ENCODE measurements around the gene RBM44.
"Not testable (repeated sequence)": the region's sequence is repeated elsewhere in the genome, so short reads cannot be mapped to it uniquely, and the experiment has no call there.

RBM44 gene

GRCh38 chr2:237798236-237799059 is at the start of gene RBM44:
Gene RBM44, plus strand, starts transcription at chr2:237798779. Its CDS starts 14,831 bp downstream, at chr2:237813610.
- H3K9ac ChIP-seq (ENCODE audit: low read length in 5 of 5) = no peak within 1 kb of the TSS
- H3K27ac ChIP-seq (ENCODE audit: low read depth, low read length) = no peak within 1 kb of the TSS
- no peaks in the 10 kb centered on the region for H3K36me3 ChIP-seq (ENCODE audit: control insufficient read depth in 5 of 5, insufficient read depth in 5 of 5, low read length in 5 of 5)
- no peak within 1 kb of the TSS for H3K4me3 ChIP-seq (ENCODE audit: low read depth in 1 of 5, low read length in 5 of 5)
- no peaks in the 10 kb centered on the region for H3K27me3 ChIP-seq (ENCODE audit: control insufficient read depth in 5 of 5, insufficient read depth in 4 of 5, low read length in 5 of 5)
- H3K9me3 ChIP-seq (ENCODE audit: control insufficient read depth in 5 of 5, low read length in 5 of 5) = peaks cover 0 to 10% (median 6%) of the 10 kb centered on the region in 5 donors
- no peaks in the 10 kb centered on the region for H3K4me1 ChIP-seq (ENCODE audit: control insufficient read depth in 5 of 5, insufficient read depth in 5 of 5, low read length in 5 of 5)

- no peak overlapping the region for H3K27ac ChIP-seq (ENCODE audit: low read depth, low read length)
- no peak overlapping the region for H3K4me3 ChIP-seq (ENCODE audit: low read depth in 1 of 5, low read length in 5 of 5)
- peaks cover 13 to 68% (median 45%) of the 10 kb centered on the region in 5 donors for H3K36me3 ChIP-seq (ENCODE audit: control insufficient read depth in 5 of 5, insufficient read depth in 5 of 5, low read length in 5 of 5)
- no peak overlapping the region for H3K9ac ChIP-seq (ENCODE audit: low read length in 5 of 5)
- no peaks in the 10 kb centered on the region for H3K27me3 ChIP-seq (ENCODE audit: control insufficient read depth in 5 of 5, insufficient read depth in 4 of 5, low read length in 5 of 5)
- H3K9me3 ChIP-seq (ENCODE audit: control insufficient read depth in 5 of 5, low read length in 5 of 5) = no peaks in the 10 kb centered on the region
- H3K4me1 ChIP-seq (ENCODE audit: control insufficient read depth in 5 of 5, insufficient read depth in 5 of 5, low read length in 5 of 5) = peaks cover 0 to 10% (median 6%) of the 10 kb centered on the region in 5 donors
Measured at GRCh38 chr2:237749002-237749401, 49.6 kb upstream of the RBM44 start.

GRCh38 chr2:237749961-237750360 is 48.6 kb upstream of the RBM44 start:
- Histone ChIP-seq H3K4me3 (ENCODE audit: low read depth in 1 of 5, low read length in 5 of 5) (no peak overlapping the region), H3K27ac (ENCODE audit: low read depth, low read length) (no peak overlapping the region), H3K9me3 (ENCODE audit: control insufficient read depth in 5 of 5, low read length in 5 of 5) (no peaks in the 10 kb centered on the region), H3K36me3 (ENCODE audit: control insufficient read depth in 5 of 5, insufficient read depth in 5 of 5, low read length in 5 of 5) (peaks cover 18 to 74% (median 54%) of the 10 kb centered on the region in 5 donors), H3K4me1 (ENCODE audit: control insufficient read depth in 5 of 5, insufficient read depth in 5 of 5, low read length in 5 of 5) (peaks cover 0 to 1% (median 0%) of the 10 kb centered on the region in 5 donors), H3K27me3 (ENCODE audit: control insufficient read depth in 5 of 5, insufficient read depth in 4 of 5, low read length in 5 of 5) (no peaks in the 10 kb centered on the region), H3K9ac (ENCODE audit: low read length in 5 of 5) (no peak overlapping the region)

GRCh38 chr2:237750441-237750840 is 48.1 kb upstream of the RBM44 start:
- not testable (repeated sequence) for H3K4me1 ChIP-seq (ENCODE audit: control insufficient read depth in 5 of 5, insufficient read depth in 5 of 5, low read length in 5 of 5); H3K27me3 ChIP-seq (ENCODE audit: control insufficient read depth in 5 of 5, insufficient read depth in 4 of 5, low read length in 5 of 5); H3K9ac ChIP-seq (ENCODE audit: low read length in 5 of 5); H3K4me3 ChIP-seq (ENCODE audit: low read depth in 1 of 5, low read length in 5 of 5); H3K27ac ChIP-seq (ENCODE audit: low read depth, low read length); H3K9me3 ChIP-seq (ENCODE audit: control insufficient read depth in 5 of 5, low read length in 5 of 5)
- H3K36me3 ChIP-seq (ENCODE audit: control insufficient read depth in 5 of 5, insufficient read depth in 5 of 5, low read length in 5 of 5) = peaks cover 18 to 78% (median 59%) of the 10 kb centered on the region in 5 donors

- Histone ChIP-seq H3K36me3 (ENCODE audit: control insufficient read depth in 5 of 5, insufficient read depth in 5 of 5, low read length in 5 of 5) (peaks cover 26 to 87% (median 69%) of the 10 kb centered on the region in 5 donors), H3K9me3 (ENCODE audit: control insufficient read depth in 5 of 5, low read length in 5 of 5) (no peaks in the 10 kb centered on the region), H3K4me1 (ENCODE audit: control insufficient read depth in 5 of 5, insufficient read depth in 5 of 5, low read length in 5 of 5) (no peaks in the 10 kb centered on the region), H3K27me3 (ENCODE audit: control insufficient read depth in 5 of 5, insufficient read depth in 4 of 5, low read length in 5 of 5) (no peaks in the 10 kb centered on the region), H3K27ac (ENCODE audit: low read depth, low read length) (no peak overlapping the region), H3K9ac (ENCODE audit: low read length in 5 of 5) (no peak overlapping the region), H3K4me3 (ENCODE audit: low read depth in 1 of 5, low read length in 5 of 5) (no peak overlapping the region)
Measured at GRCh38 chr2:237752761-237753165, 45.8 kb upstream of the RBM44 start.

- H3K27me3 ChIP-seq (ENCODE audit: control insufficient read depth in 5 of 5, insufficient read depth in 4 of 5, low read length in 5 of 5) = no peaks in the 10 kb centered on the region
- no peak overlapping the region for H3K9ac ChIP-seq (ENCODE audit: low read length in 5 of 5)
- no peak overlapping the region for H3K27ac ChIP-seq (ENCODE audit: low read depth, low read length)
- H3K4me3 ChIP-seq (ENCODE audit: low read depth in 1 of 5, low read length in 5 of 5) = no peak overlapping the region
- no peaks in the 10 kb centered on the region for H3K4me1 ChIP-seq (ENCODE audit: control insufficient read depth in 5 of 5, insufficient read depth in 5 of 5, low read length in 5 of 5)
- no peaks in the 10 kb centered on the region for H3K9me3 ChIP-seq (ENCODE audit: control insufficient read depth in 5 of 5, low read length in 5 of 5)
- H3K36me3 ChIP-seq (ENCODE audit: control insufficient read depth in 5 of 5, insufficient read depth in 5 of 5, low read length in 5 of 5) = peaks cover 28 to 88% (median 76%) of the 10 kb centered on the region in 5 donors
Measured at GRCh38 chr2:237754182-237754581, 44.4 kb upstream of the RBM44 start.

- Histone ChIP-seq H3K27me3 (ENCODE audit: control insufficient read depth in 5 of 5, insufficient read depth in 4 of 5, low read length in 5 of 5) (no peaks in the 10 kb centered on the region), H3K36me3 (ENCODE audit: control insufficient read depth in 5 of 5, insufficient read depth in 5 of 5, low read length in 5 of 5) (peaks cover 26 to 88% (median 76%) of the 10 kb centered on the region in 5 donors), H3K4me1 (ENCODE audit: control insufficient read depth in 5 of 5, insufficient read depth in 5 of 5, low read length in 5 of 5) (no peaks in the 10 kb centered on the region), H3K9me3 (ENCODE audit: control insufficient read depth in 5 of 5, low read length in 5 of 5) (no peaks in the 10 kb centered on the region), H3K9ac (ENCODE audit: low read length in 5 of 5) (no peak overlapping the region), H3K4me3 (ENCODE audit: low read depth in 1 of 5, low read length in 5 of 5) (no peak overlapping the region), H3K27ac (ENCODE audit: low read depth, low read length) (no peak overlapping the region)
Measured at GRCh38 chr2:237754626-237755248, 43.8 kb upstream of the RBM44 start.

- no peak overlapping the region for H3K9ac ChIP-seq (ENCODE audit: low read length in 5 of 5)
- H3K27me3 ChIP-seq (ENCODE audit: control insufficient read depth in 5 of 5, insufficient read depth in 4 of 5, low read length in 5 of 5) = no peaks in the 10 kb centered on the region
- no peak overlapping the region for H3K4me3 ChIP-seq (ENCODE audit: low read depth in 1 of 5, low read length in 5 of 5)
- peaks cover 18 to 88% (median 78%) of the 10 kb centered on the region in 5 donors for H3K36me3 ChIP-seq (ENCODE audit: control insufficient read depth in 5 of 5, insufficient read depth in 5 of 5, low read length in 5 of 5)
- no peaks in the 10 kb centered on the region for H3K9me3 ChIP-seq (ENCODE audit: control insufficient read depth in 5 of 5, low read length in 5 of 5)
- H3K4me1 ChIP-seq (ENCODE audit: control insufficient read depth in 5 of 5, insufficient read depth in 5 of 5, low read length in 5 of 5) = no peaks in the 10 kb centered on the region
- no peak overlapping the region for H3K27ac ChIP-seq (ENCODE audit: low read depth, low read length)
Measured at GRCh38 chr2:237757616-237758015, 41.0 kb upstream of the RBM44 start.

- Histone ChIP-seq H3K9ac (ENCODE audit: low read length in 5 of 5) (no peak overlapping the region), H3K4me3 (ENCODE audit: low read depth in 1 of 5, low read length in 5 of 5) (no peak overlapping the region), H3K27me3 (ENCODE audit: control insufficient read depth in 5 of 5, insufficient read depth in 4 of 5, low read length in 5 of 5) (no peaks in the 10 kb centered on the region), H3K27ac (ENCODE audit: low read depth, low read length) (no peak overlapping the region), H3K9me3 (ENCODE audit: control insufficient read depth in 5 of 5, low read length in 5 of 5) (no peaks in the 10 kb centered on the region), H3K4me1 (ENCODE audit: control insufficient read depth in 5 of 5, insufficient read depth in 5 of 5, low read length in 5 of 5) (no peaks in the 10 kb centered on the region), H3K36me3 (ENCODE audit: control insufficient read depth in 5 of 5, insufficient read depth in 5 of 5, low read length in 5 of 5) (peaks cover 18 to 90% (median 81%) of the 10 kb centered on the region in 5 donors)
Measured at GRCh38 chr2:237758185-237758584, 40.4 kb upstream of the RBM44 start.

- H3K9ac ChIP-seq (ENCODE audit: low read length in 5 of 5) = no peak overlapping the region
- H3K27ac ChIP-seq (ENCODE audit: low read depth, low read length) = no peak overlapping the region
- no peak overlapping the region for H3K4me3 ChIP-seq (ENCODE audit: low read depth in 1 of 5, low read length in 5 of 5)
- H3K4me1 ChIP-seq (ENCODE audit: control insufficient read depth in 5 of 5, insufficient read depth in 5 of 5, low read length in 5 of 5) = no peaks in the 10 kb centered on the region
- H3K9me3 ChIP-seq (ENCODE audit: control insufficient read depth in 5 of 5, low read length in 5 of 5) = no peaks in the 10 kb centered on the region
- H3K27me3 ChIP-seq (ENCODE audit: control insufficient read depth in 5 of 5, insufficient read depth in 4 of 5, low read length in 5 of 5) = no peaks in the 10 kb centered on the region
- H3K36me3 ChIP-seq (ENCODE audit: control insufficient read depth in 5 of 5, insufficient read depth in 5 of 5, low read length in 5 of 5) = peaks cover 14 to 94% (median 86%) of the 10 kb centered on the region in 5 donors
Measured at GRCh38 chr2:237759176-237759575, 39.4 kb upstream of the RBM44 start.
